ENCODE measurements around the gene BHLHE23.

Gene BHLHE23

DNA sequence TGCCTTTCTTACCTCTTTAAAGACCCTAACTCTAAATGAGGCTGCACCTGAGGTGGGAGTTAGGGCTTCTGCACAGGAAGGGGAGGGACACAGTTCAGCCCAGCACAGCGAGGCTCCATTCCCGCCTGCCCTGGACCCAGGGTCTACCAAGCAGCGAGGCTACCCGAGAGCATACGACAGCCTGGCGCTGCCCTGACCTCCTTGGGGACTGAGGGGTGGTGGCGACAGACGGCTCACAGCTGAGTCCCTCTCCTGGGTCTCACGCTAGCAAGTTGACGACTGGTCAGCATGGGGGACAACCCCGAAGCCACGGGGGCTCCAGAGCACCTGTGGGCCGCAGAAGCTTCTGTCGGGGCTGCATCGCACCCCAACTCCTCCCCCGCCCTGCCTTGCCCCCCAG lies 29.9 kb downstream of the BHLHE23 start:
- peaks cover 100% of the 10 kb centered on the region for H3K27me3 Mint-ChIP-seq
- no peaks in the 10 kb centered on the region for H3K9me3 Mint-ChIP-seq
- CTCF ChIA-PET: no interaction called here
- H3K4me3 Mint-ChIP-seq: no peak overlapping the region
- no peaks in the 10 kb centered on the region for H3K36me3 Mint-ChIP-seq
- peaks cover 57% of the 10 kb centered on the region for H3K4me1 Mint-ChIP-seq
- no peak for DNase-seq
- H3K27ac Mint-ChIP-seq: no peak overlapping the region

DNA sequence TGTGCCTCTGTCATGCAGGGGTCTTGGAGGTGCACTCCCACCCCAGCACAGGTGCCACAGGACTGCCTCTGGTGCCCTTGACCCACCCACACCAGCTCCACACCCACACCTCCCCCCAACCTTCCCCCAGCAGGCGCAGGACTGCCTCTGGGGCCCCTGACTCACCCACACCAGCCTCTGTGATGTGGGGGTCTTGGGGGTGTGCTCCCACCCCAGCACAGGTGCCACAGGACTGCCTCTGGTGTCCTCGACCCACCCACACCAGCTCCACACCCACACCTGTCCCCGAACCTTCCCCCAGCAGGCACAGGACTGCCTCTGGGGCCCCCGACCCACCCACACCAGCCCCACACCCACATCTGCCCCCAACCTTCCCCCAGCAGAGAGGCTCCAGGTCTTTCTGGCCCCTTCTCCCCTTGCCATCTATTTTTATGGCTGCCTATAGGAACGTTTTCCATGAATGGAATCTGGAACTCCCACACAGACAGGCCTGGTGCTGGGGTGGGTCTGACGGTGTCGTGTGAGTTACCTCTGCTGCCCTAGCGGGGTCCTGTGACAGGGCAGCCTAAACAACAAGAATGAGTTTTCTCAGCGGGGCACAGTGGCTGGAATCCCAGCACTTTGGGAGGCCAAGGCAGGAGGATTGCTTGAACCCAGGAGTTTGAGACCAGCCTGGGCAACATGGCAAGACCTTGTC lies 30.8 kb downstream of the BHLHE23 start:
- CTCF ChIA-PET: no interaction called here

DNA sequence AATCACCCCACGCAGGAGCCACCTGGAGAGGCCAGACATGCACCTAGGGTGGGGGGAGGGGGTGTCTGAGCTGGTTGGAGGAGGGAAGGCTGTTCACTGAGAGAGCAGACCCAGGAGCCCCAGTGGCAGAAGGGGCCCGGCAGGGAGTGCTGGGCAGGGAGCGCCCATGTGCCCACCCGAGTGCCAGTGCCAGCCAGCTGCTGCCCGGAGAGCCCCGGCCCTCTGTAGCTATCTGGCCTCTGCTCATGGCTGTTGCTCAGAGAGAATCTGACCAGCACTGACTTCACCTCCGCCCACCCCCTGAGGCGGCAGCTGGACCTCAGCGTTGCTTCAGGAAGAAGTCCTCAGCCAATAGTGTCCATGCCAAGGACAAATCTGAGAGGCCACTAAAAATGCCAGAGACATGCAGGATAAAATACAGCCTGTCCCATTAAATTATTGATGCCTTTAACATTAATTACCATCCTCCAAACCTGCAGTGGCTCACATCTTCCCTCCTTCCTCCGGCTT lies 31.5 kb downstream of the BHLHE23 start:
- Mint-ChIP-seq H3K4me3 (no peak overlapping the region), H3K27me3 (peaks cover 98% of the 10 kb centered on the region), H3K9me3 (no peaks in the 10 kb centered on the region), H3K27ac (no peak overlapping the region), H3K36me3 (no peaks in the 10 kb centered on the region), H3K4me1 (peaks cover 49% of the 10 kb centered on the region)
- CTCF ChIA-PET: interaction anchor here (0.9 kb wide), 1 partner anchor 59 kb away, joined by 3 read pairs; no protein-coding TSS in a partner anchor
- DNase-seq: no peak

More for the DNA sequence above, 30.8 kb downstream of the BHLHE23 start:
- H3K27me3 Mint-ChIP-seq: peaks cover 100% of the 10 kb centered on the region
- DNase-seq: no peak
- no peak overlapping the region for H3K27ac Mint-ChIP-seq
- no peaks in the 10 kb centered on the region for H3K9me3 Mint-ChIP-seq
- no peaks in the 10 kb centered on the region for H3K36me3 Mint-ChIP-seq
- H3K4me3 Mint-ChIP-seq: no peak overlapping the region
- H3K4me1 Mint-ChIP-seq: peaks cover 54% of the 10 kb centered on the region

DNA sequence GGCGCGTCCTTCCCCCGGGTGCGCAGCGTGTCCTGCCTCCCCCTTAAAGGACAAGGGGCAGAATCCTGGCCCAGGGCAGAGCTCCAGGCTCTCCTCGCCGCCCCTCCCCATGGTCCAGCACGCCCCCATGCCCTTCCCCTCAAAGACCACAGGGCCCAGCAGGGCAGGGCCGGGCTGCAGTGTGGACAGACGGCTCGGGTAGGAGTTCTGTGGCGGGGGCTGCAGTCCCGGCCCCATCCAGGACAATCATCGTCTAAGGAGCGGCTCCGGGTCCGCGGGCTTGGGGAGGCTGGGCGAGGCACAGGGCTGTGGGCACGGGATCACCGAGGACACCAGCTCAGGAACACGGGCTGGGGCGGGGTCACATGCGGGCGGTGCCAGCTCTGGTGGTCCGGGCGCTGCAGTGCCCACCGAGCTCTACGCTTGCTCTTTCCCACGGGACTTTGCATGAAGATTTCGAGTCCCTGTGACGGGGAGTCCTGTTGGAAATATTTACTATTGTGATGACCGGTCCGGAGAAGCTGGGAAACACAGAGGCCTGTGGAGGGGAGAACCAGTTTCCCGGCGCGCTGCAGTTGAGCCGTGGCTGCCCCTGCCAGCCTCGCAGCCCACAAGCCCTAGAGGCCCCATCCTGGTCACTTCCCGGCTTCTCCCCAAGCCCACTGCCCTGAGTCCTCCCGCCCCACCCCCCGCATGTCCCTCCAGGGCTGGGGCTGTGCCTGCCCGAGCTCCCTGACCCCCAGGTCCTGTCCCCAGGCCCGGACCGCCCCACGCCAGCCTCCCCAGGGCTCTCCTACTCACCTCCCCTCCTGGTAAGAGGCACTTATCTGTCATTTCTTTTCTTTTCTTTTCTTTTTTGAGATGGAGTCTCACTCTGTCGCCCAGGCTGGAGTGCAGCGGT lies 33.7 kb downstream of the BHLHE23 start:
- Mint-ChIP-seq H3K36me3 (no peaks in the 10 kb centered on the region), H3K27ac (no peak overlapping the region), H3K9me3 (no peaks in the 10 kb centered on the region), H3K4me1 (peaks cover 30% of the 10 kb centered on the region), H3K4me3 (no peak overlapping the region), H3K27me3 (peaks cover 86% of the 10 kb centered on the region)
- CTCF ChIA-PET: interaction anchor here (0.6 to 1.6 kb wide), 21 partner anchors 8 to 251 kb away, joined by 3 to 19 read pairs (median 3); no protein-coding TSS in a partner anchor
- DNase-seq: no peak

DNA sequence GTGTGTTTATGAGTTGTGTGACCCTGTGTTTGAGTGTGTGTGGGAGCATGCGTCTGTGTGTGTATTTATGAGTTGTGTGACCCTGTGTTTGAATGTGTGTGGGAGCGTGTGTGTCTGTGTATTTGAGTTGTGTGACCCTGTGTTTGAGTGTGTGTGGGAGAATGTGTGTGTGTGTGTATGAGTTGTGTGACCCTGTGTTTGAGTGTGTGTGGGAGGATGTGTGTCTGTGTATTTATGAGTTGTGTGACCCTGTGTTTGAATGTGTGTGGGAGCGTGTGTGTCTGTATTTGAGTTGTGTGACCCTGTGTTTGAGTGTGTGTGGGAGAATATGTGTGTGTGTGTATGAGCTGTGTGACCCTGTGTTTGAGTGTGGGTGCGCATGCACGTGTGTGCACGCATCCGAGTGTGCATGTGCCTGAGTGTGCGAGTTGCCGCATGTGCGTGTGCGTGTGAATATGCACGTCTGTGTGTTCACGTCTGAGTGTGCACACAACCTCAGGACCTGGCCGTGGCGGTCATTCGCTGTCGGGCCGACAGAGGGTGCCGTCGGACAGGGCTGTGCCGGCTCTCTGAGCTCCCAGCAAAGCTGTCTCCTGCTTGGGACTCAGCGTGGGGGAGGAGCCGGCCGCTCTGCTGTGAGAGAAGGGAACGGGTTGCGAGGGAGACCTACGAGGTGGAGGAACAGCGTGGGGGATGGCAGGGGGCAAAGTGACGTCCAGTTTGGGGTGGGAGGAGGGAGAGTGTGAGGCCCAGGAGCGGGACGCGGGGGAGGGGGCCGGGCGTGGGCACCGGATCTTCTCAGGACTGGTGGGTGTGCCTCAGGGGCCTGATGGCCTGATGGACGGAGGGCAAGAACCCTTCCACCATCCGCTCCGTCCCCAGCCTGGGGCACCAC lies 34.6 kb downstream of the BHLHE23 start:
- H3K36me3 Mint-ChIP-seq: no peaks in the 10 kb centered on the region
- H3K4me1 Mint-ChIP-seq: peaks cover 21% of the 10 kb centered on the region
- peak; percentile 92 for DNase-seq
- CTCF ChIA-PET: interaction anchor here (0.6 to 1.6 kb wide), 22 partner anchors 9 to 252 kb away, joined by 3 to 19 read pairs (median 3); no protein-coding TSS in a partner anchor
- H3K4me3 Mint-ChIP-seq: no peak overlapping the region
- H3K27me3 Mint-ChIP-seq: peaks cover 81% of the 10 kb centered on the region
- peak overlapping the region; percentile 11 for H3K27ac Mint-ChIP-seq
- no peaks in the 10 kb centered on the region for H3K9me3 Mint-ChIP-seq

DNA sequence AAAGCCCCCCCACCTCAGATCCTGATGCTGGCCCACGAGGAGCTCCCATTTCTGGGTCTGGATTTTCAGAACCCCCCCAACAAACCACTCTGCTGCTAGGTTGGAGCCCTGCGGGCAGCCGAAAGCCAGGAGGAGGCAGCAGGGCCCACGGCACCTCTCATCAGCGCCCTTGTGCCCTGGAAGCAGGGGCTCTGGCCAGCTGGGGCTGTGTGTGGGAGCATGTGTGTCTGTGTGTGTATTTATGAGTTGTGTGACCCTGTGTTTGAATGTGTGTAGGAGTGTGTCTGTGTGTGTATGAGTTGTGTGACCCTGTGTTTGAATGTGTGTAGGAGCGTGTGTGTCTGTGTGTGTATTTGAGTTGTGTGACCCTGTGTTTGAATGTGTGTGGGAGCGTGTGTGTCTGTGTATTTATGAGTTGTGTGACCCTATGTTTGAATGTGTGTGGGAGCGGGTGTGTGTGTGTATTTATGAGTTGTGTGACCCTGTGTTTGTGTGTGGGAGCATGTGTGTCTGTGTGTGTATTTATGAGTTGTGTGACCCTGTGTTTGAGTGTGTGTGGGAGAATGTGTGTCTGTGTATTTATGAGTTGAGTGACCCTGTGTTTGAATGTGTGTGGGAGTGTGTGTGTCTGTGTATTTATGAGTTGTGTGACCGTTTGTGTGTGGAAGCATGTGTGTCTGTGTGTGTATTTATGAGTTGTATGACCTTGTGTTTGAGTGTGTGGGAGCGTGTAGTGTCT lies 35.4 kb downstream of the BHLHE23 start:
- H3K27ac Mint-ChIP-seq: peak overlapping the region; percentile 11
- no peak overlapping the region for H3K4me3 Mint-ChIP-seq
- H3K27me3 Mint-ChIP-seq: peaks cover 80% of the 10 kb centered on the region
- no peak for DNase-seq
- CTCF ChIA-PET: interaction anchor here (1.3 to 2.0 kb wide), 4 partner anchors 8 to 38 kb away, joined by 3 to 12 read pairs (median 4); no protein-coding TSS in a partner anchor
- no peaks in the 10 kb centered on the region for H3K9me3 Mint-ChIP-seq
- no peaks in the 10 kb centered on the region for H3K36me3 Mint-ChIP-seq
- peaks cover 15% of the 10 kb centered on the region for H3K4me1 Mint-ChIP-seq

DNA sequence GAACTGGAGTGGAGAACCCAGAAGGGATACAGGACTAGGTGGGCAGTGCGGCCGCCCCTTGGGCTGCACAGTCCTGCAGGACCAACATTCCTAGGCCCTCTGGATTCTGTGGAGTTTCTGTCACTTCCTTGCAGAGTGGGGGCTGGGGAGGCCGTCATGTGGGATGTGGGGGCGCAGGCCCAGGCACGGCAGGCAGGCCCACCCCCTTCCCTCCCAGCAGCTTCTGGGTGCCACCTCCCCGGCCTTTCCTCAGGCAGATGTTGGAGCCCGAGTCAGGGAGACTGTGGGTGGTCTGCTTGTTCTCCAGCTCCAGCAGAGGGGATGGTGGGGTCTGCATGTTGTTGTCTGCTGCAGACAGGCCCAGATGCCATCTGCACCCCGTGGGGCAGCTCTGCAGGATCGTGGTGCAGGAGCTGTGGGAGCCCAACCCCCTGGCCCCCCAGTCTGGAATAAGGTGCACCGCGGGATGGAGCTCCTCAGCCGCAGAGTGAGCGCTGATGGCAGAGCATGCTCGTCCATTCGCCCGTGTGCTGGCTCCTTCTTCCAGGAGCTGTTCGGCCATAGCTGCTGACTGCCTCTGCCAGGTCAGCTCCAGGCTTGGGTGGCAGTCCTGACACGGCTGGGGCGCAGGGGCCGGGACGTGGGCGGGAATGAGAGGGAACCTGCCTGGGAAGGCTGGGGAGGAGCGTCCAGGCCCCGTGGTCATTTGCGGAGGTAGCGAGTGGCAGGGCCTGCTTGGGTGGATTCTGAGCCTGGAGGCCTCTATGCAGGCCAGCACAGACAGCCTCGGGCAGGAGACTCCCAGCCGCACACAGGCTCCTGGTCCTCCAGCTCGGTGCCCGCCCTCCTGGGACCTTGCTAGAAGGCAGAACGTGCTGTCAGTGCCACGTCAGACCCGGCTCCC lies 36.2 kb downstream of the BHLHE23 start:
- CTCF ChIA-PET: interaction anchor here (0.8 to 2.0 kb wide), 5 partner anchors 9 to 96 kb away, joined by 3 to 12 read pairs (median 3); no protein-coding TSS in a partner anchor
- H3K27ac Mint-ChIP-seq: no peak overlapping the region
- H3K36me3 Mint-ChIP-seq: peaks cover 1% of the 10 kb centered on the region
- DNase-seq: no peak
- H3K4me1 Mint-ChIP-seq: peaks cover 12% of the 10 kb centered on the region
- no peak overlapping the region for H3K4me3 Mint-ChIP-seq
- peaks cover 74% of the 10 kb centered on the region for H3K27me3 Mint-ChIP-seq
- H3K9me3 Mint-ChIP-seq: no peaks in the 10 kb centered on the region

DNA sequence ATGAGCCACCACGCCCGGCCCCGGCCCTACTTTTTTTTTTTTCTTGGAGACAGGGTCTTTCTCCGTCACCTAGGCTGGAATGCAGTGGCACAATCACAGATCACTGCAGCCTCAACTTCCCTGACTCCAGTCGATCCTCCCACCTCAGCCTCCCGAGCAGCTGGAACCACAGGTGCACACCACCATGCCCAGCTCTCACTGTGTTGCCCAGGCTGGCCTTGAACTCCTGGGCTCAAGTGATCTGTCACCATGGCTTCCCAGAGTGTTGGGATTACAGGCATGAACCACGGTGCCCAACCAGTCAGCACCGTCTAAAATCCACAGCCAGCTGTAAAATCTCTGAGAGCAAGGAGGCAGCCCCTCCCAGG lies 36.8 kb downstream of the BHLHE23 start:
- CTCF ChIA-PET: interaction anchor here (0.8 to 2.0 kb wide), 5 partner anchors 16 to 95 kb away, joined by 3 to 12 read pairs (median 3); no protein-coding TSS in a partner anchor
- Mint-ChIP-seq H3K4me1 (peaks cover 12% of the 10 kb centered on the region), H3K36me3 (peaks cover 1% of the 10 kb centered on the region), H3K4me3 (no peak overlapping the region), H3K27ac (no peak overlapping the region), H3K9me3 (no peaks in the 10 kb centered on the region), H3K27me3 (peaks cover 71% of the 10 kb centered on the region)
- no peak for DNase-seq

DNA sequence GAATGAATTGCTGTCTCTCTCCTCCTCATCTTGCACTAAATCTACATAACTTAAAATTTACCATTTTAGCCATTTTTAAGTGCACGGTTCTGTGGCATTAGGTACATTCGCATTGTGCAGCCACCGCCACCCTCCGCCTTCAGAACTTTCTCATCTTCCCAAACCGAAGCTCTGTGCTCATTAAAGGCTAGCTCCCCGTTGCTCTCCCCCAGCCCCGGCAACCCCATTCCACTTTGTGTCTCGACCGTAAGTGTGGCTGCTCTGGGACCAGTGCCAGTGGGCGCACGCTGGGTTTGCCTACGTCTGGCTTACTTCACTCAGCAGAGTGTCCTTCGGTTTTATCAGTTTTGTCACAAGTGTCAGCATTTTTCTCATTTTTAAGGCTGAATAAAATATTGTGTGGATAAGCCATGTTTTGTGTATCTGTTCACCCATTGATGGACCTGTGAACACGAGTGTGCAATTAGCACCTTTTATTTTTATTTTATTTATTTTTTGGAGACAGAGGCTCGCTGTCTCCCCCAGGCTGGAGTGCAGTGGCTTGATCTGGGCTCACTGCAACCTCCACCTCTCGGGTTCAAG lies 37.5 kb downstream of the BHLHE23 start:
- CTCF ChIA-PET: interaction anchor here (1.0 to 2.0 kb wide), 2 partner anchors 31 to 40 kb away, joined by 3 to 12 read pairs; no protein-coding TSS in a partner anchor
- DNase-seq: no peak
- no peaks in the 10 kb centered on the region for H3K9me3 Mint-ChIP-seq
- H3K4me3 Mint-ChIP-seq: no peak overlapping the region
- H3K36me3 Mint-ChIP-seq: peaks cover 1% of the 10 kb centered on the region
- H3K27me3 Mint-ChIP-seq: peaks cover 64% of the 10 kb centered on the region
- no peak overlapping the region for H3K27ac Mint-ChIP-seq
- peaks cover 12% of the 10 kb centered on the region for H3K4me1 Mint-ChIP-seq

DNA sequence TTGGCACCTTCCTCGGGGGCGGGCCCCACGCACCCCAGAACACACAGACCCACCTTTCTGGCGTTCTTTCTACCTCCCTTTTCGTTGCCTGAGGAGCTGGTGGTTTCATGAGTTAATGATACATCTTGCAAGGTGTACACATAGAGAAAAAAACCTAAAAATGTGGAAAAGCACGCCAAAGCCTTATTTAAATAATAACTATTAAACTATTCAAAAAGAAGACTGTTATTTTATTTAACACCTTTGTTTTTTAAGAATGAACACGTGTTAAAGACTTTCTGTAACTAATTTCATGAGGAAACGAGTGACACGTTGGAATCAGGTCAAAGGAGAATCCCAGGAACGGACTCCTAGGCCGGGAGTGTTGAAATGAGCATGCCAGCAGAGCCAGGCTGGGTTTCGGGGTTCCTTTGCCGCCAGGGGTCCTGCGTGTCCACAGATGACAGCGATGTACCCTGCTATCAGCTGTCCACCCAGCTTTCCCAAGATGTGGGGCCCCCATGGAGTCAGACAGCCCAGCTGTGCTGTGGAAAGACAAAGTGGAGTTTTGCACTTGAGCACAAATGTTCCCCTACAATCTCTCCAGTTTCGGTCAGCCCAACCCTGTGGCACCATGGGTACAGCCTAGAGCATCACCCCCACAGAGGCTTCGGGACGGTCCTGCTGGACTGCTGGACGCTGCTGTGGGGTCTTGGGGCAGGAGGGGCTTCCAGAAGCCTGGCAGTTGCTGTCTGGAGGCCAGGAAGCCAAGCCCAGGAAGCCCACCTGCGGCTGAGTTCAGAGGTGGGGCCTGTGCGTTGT lies 38.2 kb downstream of the BHLHE23 start:
- Mint-ChIP-seq H3K4me1 (peaks cover 12% of the 10 kb centered on the region), H3K36me3 (peaks cover 1% of the 10 kb centered on the region), H3K4me3 (no peak overlapping the region), H3K27me3 (peaks cover 57% of the 10 kb centered on the region), H3K9me3 (no peaks in the 10 kb centered on the region), H3K27ac (no peak overlapping the region)
- DNase-seq: no peak
- CTCF ChIA-PET: no interaction called here

DNA sequence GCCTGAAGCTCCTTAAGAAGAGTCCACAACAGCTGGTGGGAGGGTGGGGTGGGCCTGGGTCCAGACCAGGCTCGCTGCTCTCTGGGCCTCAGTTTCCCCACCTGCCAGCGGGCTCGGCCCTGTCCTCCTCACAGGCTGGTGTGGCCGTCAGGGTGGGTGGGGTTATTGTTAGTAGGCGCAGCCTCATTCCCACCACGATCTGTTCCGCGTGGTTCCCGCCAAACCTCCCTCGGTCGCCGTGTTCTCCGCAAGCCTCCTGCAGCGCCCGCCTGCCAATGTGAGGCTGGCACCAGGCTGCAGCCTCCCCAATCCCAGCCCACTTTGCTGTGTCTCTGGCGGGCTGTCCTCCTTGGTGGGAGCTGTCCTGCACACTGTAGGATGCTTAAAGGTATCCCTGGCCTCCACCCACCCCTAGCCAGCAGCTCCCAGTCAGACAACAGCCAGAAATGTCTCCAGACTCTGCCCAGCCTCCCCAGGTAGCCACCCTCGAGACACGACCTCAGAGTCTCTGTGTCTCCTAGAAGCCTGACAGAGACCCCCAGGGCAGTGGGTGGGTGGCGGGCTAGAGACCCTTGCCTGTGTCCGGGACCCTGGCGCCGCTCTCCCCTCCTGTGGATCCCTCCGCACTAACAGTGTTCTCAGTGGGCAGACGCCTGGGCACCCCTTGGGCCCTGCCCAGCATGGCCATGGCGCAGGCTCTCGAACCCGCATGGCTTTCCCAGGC lies 39.0 kb downstream of the BHLHE23 start:
- no peak overlapping the region for H3K27ac Mint-ChIP-seq
- no peaks in the 10 kb centered on the region for H3K9me3 Mint-ChIP-seq
- CTCF ChIA-PET: no interaction called here
- H3K4me3 Mint-ChIP-seq: no peak overlapping the region
- H3K36me3 Mint-ChIP-seq: peaks cover 1% of the 10 kb centered on the region
- H3K4me1 Mint-ChIP-seq: peaks cover 12% of the 10 kb centered on the region
- DNase-seq: no peak
- peaks cover 50% of the 10 kb centered on the region for H3K27me3 Mint-ChIP-seq
